Prostate gland (tissue), 2 donors: ENCODE measurements around the gene OR10H4. TPM values are rescaled to one million over a fixed set of nuclear protein-coding genes. Genes with fewer than 3 reads are reported as not detected.

Experiments used
- DNase-seq: peaks from one replicate; pipeline ENCODE4 v3.0.0-alpha.2; 2019; ENCODE audit warnings: low spot score
- H3K27ac ChIP-seq, 2 donors: fragments of 200-600 bp; sonication (generic); 2 replicates each; pipeline ENCODE4 v1.5.1; 2017 to 2019
- H3K27me3 ChIP-seq: fragments of 200-600 bp; sonication (generic); replicated peaks from 2 replicates; pipeline ENCODE4 v1.5.1; 2019; ENCODE audit not compliant: insufficient read depth
- H3K36me3 ChIP-seq, 2 donors: fragments of 200-600 bp; sonication (generic); 1 replicate in 1 of 2; 2 replicates in 1 of 2; pipeline versions ENCODE4 v1.5.1 to v1.8.1; 2017 to 2019
- H3K4me1 ChIP-seq: fragments of 200-600 bp; sonication (generic); replicated peaks from 2 replicates; pipeline ENCODE4 v1.5.1; 2019
- H3K4me3 ChIP-seq, 2 donors: fragments of 200-600 bp; sonication (generic); 2 replicates each; pipeline ENCODE4 v1.5.1; 2017 to 2019
- H3K9me3 ChIP-seq: fragments of 200-600 bp; sonication (generic); 2 replicates; pipeline ENCODE4 v1.5.1; 2017
- POLR2A ChIP-seq: fragments of 450-650 bp; IDR thresholded peaks from one replicate; pipeline ENCODE4 v1.6.1; 2016; ENCODE audit warnings: antibody characterized with exemption, mild to moderate bottlenecking
- POLR2AphosphoS5 ChIP-seq: sonication (generic); formaldehyde crosslinking; IDR thresholded peaks from one replicate; pipeline ENCODE4 v1.6.1; 2017; ENCODE audit warnings: antibody characterized with exemption
- WGBS: methylation state at CpG from one replicate; pipeline ENCODE4 v1.1.5; 2018; 5-methylcytosine and 5-hydroxymethylcytosine counted together
- intact Hi-C: fragments of 100-400 bp; cut with DNase I; formaldehyde crosslinking; loops from one replicate; pipeline ENCODE4 v1.14.2; 2022
- total RNA-seq, 2 donors: library from RNA; depleted of rRNA; stranded (reverse); fragments of >200 nt; gene quantifications; one replicate each; pipeline ENCODE4 v1.1.0, GENCODE V29; 2016
- TF ChIP-seq, protein P1 (sequence below), 4 experiments: fragments of 200-600 bp in 2 of 4; fragments of 450-650 bp in 2 of 4; sonication (generic) in 2 of 4; IDR thresholded peaks; 1 replicate in 3 of 4; 2 replicates in 1 of 4; pipeline ENCODE4 v1.5.1; 2016 to 2019; ENCODE audit warnings: antibody characterized with exemption in 4 of 4, mild to moderate bottlenecking in 2 of 4, moderate library complexity in 2 of 4

OR10H4 gene
- total RNA-seq, 2 donors from 2014 or later = not detected

DNA sequence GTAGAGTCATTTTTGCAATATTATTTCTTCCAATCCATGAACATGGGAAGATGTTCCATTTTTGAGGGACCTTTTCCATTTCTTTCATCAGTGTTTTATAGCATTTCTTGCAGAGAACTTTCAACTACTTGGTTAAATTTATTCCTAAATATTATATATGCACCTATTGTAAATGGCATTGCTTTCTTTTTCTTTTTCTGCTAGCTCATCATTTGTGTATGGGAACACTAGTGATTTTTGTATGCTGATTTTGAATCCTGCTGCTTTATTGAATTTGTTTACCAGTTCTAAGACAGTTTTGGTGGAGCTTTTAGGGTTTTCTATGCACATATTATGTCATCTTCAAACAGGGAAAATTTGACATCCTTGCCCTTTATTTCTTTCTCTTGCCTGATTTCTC lies 43.8 kb upstream of the OR10H4 start:
- no peak for DNase-seq
- Histone ChIP-seq H3K27ac (peak overlapping the region in 1 of 2 donors; percentile 15), H3K4me3 (peak overlapping the region in 1 of 2 donors; percentile 36), H3K4me1 (no peaks in the 10 kb centered on the region), H3K36me3 (no peaks in the 10 kb centered on the region), H3K27me3 (no peaks in the 10 kb centered on the region), H3K9me3 (no peaks in the 10 kb centered on the region)
- intact Hi-C loops = no loop called here
- TF ChIP-seq, protein P1, sequence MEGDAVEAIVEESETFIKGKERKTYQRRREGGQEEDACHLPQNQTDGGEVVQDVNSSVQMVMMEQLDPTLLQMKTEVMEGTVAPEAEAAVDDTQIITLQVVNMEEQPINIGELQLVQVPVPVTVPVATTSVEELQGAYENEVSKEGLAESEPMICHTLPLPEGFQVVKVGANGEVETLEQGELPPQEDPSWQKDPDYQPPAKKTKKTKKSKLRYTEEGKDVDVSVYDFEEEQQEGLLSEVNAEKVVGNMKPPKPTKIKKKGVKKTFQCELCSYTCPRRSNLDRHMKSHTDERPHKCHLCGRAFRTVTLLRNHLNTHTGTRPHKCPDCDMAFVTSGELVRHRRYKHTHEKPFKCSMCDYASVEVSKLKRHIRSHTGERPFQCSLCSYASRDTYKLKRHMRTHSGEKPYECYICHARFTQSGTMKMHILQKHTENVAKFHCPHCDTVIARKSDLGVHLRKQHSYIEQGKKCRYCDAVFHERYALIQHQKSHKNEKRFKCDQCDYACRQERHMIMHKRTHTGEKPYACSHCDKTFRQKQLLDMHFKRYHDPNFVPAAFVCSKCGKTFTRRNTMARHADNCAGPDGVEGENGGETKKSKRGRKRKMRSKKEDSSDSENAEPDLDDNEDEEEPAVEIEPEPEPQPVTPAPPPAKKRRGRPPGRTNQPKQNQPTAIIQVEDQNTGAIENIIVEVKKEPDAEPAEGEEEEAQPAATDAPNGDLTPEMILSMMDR (IDR thresholded peaks at IDR 0.05) = no peak
- TF ChIP-seq POLR2AphosphoS5 (no peak), POLR2A (no peak)

DNA sequence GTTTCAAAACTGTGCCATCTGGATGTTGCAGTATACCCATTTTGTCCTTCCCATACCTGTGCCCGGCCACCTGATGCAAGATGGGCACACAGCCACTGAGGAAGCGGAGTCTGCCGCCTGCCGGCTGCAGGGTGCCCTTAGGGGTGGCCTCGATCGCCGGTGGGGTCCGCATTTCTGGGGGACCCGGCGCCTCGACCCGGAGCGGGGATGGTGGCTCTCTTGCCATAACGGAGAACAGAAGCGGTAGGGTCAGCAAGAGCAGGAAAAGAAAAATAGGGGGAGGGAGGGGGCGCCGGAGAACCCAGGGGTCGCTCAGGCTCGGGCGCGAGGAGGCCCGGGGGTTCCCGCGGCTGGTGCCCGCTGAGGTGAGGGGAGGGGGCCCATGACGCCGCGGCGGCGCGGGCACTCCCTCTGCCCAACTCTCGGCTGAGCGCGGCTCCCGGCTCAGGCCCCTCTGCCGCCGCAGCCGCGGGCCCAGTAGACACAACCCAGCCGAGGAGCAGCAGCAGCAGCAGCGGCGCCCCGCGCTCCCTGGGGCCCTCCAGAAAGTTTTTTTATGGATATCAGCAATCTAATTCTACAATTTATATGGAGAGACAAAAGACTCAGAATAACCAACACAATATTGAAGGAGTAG lies 37.1 kb upstream of the OR10H4 start:
- H3K4me3 ChIP-seq = peak overlapping the region; percentile 1 to 16
- H3K36me3 ChIP-seq = no peaks in the 10 kb centered on the region
- intact Hi-C loops = no loop called here
- no peaks in the 10 kb centered on the region for H3K9me3 ChIP-seq
- WGBS = 2% methylated on average over 44 of the region's 44 CpGs
- no peaks in the 10 kb centered on the region for H3K4me1 ChIP-seq
- no peaks in the 10 kb centered on the region for H3K27me3 ChIP-seq
- DNase-seq = peak; percentile 35
- H3K27ac ChIP-seq = peak overlapping the region; percentile 47 to 67
- TF ChIP-seq POLR2AphosphoS5 (no peak), POLR2A (no peak)
- TF ChIP-seq, protein P1 (IDR thresholded peaks at IDR 0.05) = peak in 3 of 4 experiments; percentile 26 to 47 (median 28)

DNA sequence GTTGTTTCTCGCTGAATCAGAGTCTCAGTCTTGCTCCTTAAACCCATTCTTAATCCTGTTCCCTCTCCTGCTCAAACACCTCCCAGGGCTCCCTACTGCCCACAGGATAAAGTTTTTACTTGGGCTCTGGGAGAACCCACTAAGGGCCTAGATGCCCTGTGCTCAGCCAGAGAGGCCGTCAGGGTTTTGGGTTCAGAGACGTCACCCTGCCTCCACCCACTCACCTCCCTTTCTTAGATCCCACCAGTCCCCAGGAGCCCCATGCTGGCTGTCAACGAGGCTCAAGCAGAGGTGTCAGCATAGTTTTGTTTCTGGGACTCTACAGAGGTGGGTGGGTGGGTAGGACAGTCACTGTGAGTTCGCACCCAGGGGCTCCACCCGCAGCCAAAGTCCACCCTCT lies 35.4 kb upstream of the OR10H4 start:
- H3K4me1 ChIP-seq = no peaks in the 10 kb centered on the region
- no peaks in the 10 kb centered on the region for H3K9me3 ChIP-seq
- no peak overlapping the region for H3K4me3 ChIP-seq
- TF ChIP-seq POLR2A (no peak), POLR2AphosphoS5 (no peak)
- TF ChIP-seq, protein P1 (IDR thresholded peaks at IDR 0.05) = no peak
- DNase-seq = no peak
- H3K27me3 ChIP-seq = no peaks in the 10 kb centered on the region
- 75% methylated on average over 6 of the region's 6 CpGs for WGBS
- H3K27ac ChIP-seq = no peak overlapping the region
- intact Hi-C loops = no loop called here
- H3K36me3 ChIP-seq = no peaks in the 10 kb centered on the region

DNA sequence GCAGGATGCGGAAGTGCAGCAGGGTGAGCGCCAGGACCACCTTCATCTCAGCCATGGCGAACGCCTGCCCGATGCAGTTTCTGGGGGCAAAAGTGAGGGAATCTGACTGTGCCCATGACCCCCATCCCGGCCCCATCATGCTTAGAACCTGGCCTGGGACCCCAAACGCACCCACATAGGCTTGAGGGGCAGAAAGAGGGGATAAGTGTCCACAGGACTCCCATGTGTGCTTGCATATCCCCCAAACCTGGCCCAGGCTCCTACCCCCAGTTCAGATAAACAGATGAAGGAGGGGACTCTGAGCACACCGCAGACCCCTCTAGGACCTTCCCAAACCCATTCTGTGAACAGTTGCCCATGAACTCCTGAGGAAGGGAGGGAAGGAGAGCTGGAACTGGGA lies 35.0 kb upstream of the OR10H4 start:
- H3K4me3 ChIP-seq = no peak overlapping the region
- TF ChIP-seq, protein P1 (IDR thresholded peaks at IDR 0.05) = no peak
- TF ChIP-seq POLR2AphosphoS5 (no peak), POLR2A (no peak)
- no peak for DNase-seq
- no peaks in the 10 kb centered on the region for H3K9me3 ChIP-seq
- H3K36me3 ChIP-seq = no peaks in the 10 kb centered on the region
- no peaks in the 10 kb centered on the region for H3K27me3 ChIP-seq
- no peaks in the 10 kb centered on the region for H3K4me1 ChIP-seq
- 94% methylated on average over 8 of the region's 8 CpGs for WGBS
- no peak overlapping the region for H3K27ac ChIP-seq
- intact Hi-C loops = no loop called here

DNA sequence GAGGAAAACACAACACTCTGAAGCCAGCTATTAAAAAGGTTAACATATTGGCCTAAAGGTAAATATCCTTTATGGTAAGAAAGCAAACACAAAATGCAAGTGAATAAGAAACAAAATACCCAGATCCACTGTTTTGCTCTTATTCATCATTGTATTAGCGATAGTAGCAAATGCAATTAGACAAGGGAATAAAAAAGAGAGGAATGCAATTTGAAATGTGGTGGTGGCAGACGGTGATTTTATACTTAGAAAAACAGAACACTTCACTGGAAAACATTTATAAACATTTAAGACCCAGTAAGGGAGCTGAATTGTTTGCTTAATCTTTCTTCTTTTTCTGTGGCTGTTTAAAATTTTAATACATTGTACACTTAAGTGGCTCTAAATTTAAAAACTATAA lies 33.7 kb upstream of the OR10H4 start:
- no peak for DNase-seq
- Histone ChIP-seq H3K4me1 (no peaks in the 10 kb centered on the region), H3K36me3 (no peaks in the 10 kb centered on the region), H3K27me3 (no peaks in the 10 kb centered on the region), H3K27ac (no peak overlapping the region), H3K4me3 (no peak overlapping the region), H3K9me3 (no peaks in the 10 kb centered on the region)
- intact Hi-C loops = no loop called here
- WGBS = 90% methylated on average over 2 of the region's 2 CpGs
- TF ChIP-seq POLR2AphosphoS5 (no peak), POLR2A (no peak)
- TF ChIP-seq, protein P1 (IDR thresholded peaks at IDR 0.05) = no peak
